HG03039 (cell line): ENCODE results near the gene HOXA9.

Source experiments
- ATAC-seq: cut with Tn5 transposase; IDR thresholded peaks from one replicate; pipeline ENCODE4 v1.9.1; 2021; ENCODE audit warnings: mild to moderate bottlenecking, moderate library complexity; ENCODE audit not compliant: unreplicated experiment

Gene HOXA9

GRCh38 chr7:27144781-27145164 lies 20.6 kb downstream of the HOXA9 start:
- ATAC-seq = no peak

- ATAC-seq = no peak
These were observed 21.2 kb downstream of the HOXA9 start for GRCh38 chr7:27143950-27144780.

GRCh38 chr7:27143023-27143949 lies 22.1 kb downstream of the HOXA9 start, which contains the start of gene HOXA5:
HOXA5 (minus strand) TSS chr7:27143681; CDS start chr7:27143607, 74 bp downstream.
- no peak for ATAC-seq

- no peak for ATAC-seq
These were observed 22.7 kb downstream of the HOXA9 start for GRCh38 chr7:27142580-27143022.

- no peak for ATAC-seq
These were observed 23.3 kb downstream of the HOXA9 start for GRCh38 chr7:27141923-27142579.

- no peak for ATAC-seq
These were observed 24.0 kb downstream of the HOXA9 start for GRCh38 chr7:27141137-27141922.

- ATAC-seq = no peak
These were observed 25.0 kb downstream of the HOXA9 start for GRCh38 chr7:27140126-27140857.

GRCh38 chr7:27139334-27140125 lies 25.8 kb downstream of the HOXA9 start:
- no peak for ATAC-seq

GRCh38 chr7:27138985-27139333 lies 26.4 kb downstream of the HOXA9 start:
- ATAC-seq = no peak

- ATAC-seq = no peak
These were observed 26.9 kb downstream of the HOXA9 start for GRCh38 chr7:27138472-27138871.

GRCh38 chr7:27137640-27138315 lies 27.6 kb downstream of the HOXA9 start:
- no peak for ATAC-seq

- ATAC-seq = peak; percentile 49
These were observed 30.9 kb downstream of the HOXA9 start for GRCh38 chr7:27134392-27134791.

- ATAC-seq = no peak
These were observed 31.7 kb downstream of the HOXA9 start for GRCh38 chr7:27133409-27134231.

GRCh38 chr7:27132978-27133377 lies 32.4 kb downstream of the HOXA9 start:
- ATAC-seq = no peak

- ATAC-seq = no peak
These were observed 33.1 kb downstream of the HOXA9 start for GRCh38 chr7:27132214-27132613.

- ATAC-seq = no peak
These were observed 33.9 kb downstream of the HOXA9 start for GRCh38 chr7:27131390-27131819.
